AG04450 (cell line): ENCODE results near the gene BICD2. TPM values are rescaled to one million over a fixed set of nuclear protein-coding genes. Genes with fewer than 3 reads are reported as not detected.
"Not testable (repeated sequence)": the region's sequence is repeated elsewhere in the genome, so short reads cannot be mapped to it uniquely, and the experiment has no call there.

Experiments
- CTCF ChIA-PET: fragments of 300-600, 350-600 bp; formaldehyde crosslinking; extraction: SDS; loops from one replicate; lab custom pipeline; 2022; ENCODE audit warnings: antibody characterized with exemption, inconsistent platforms; lab: Charles Lee
- POLR2A ChIA-PET: fragments of 350-600 bp; formaldehyde crosslinking; extraction: SDS; loops from one replicate; lab custom pipeline; 2021; ENCODE audit warnings: antibody characterized with exemption, inconsistent platforms; lab: Yijun Ruan, JAX
- DNase-seq: peaks from one replicate; pipeline ENCODE4 v3.0.0-alpha.2; 2011; ENCODE audit warnings: low read depth, low spot score
- H3K27ac ChIP-seq: one replicate; pipeline ENCODE4 v1.5.1; 2012; ENCODE audit warnings: low read depth, low read length, control low read depth
- H3K27me3 ChIP-seq: one replicate; pipeline ENCODE4 v1.6.0; 2012; ENCODE audit warnings: low read length; ENCODE audit not compliant: control insufficient read depth, insufficient read depth
- H3K4me3 ChIP-seq: 2 replicates; pipeline ENCODE4 v1.5.1; 2011; ENCODE audit warnings: mild to moderate bottlenecking, low read depth, low read length, control low read depth
- H3K9me3 ChIP-seq: 2 replicates; pipeline ENCODE4 v1.5.1; 2012; ENCODE audit warnings: low read length; ENCODE audit not compliant: control insufficient read depth, insufficient read depth
- CTCF ChIP-seq: IDR thresholded peaks from 2 replicates; pipeline ENCODE4 v1.5.1; 2011; ENCODE audit warnings: low read depth, low read length, control low read depth, inconsistent platforms
- polyA plus RNA-seq: library from polyadenylated mRNA; depleted of rRNA; stranded (reverse); fragments of >200 nt; gene quantifications from 2 replicates; pipeline ENCODE4 v1.2.3, GENCODE V29; 2011

BICD2 gene
- polyA plus RNA-seq, 1 experiment: 11.2 TPM

- ChIA-PET POLR2A (no interaction called here), CTCF (no interaction called here)
Observed at GRCh38 chr9:92807031-92807756, 42.6 kb upstream of the BICD2 start.

GRCh38 chr9:92804727-92805126 lies 40.1 kb upstream of the BICD2 start:
- CTCF ChIA-PET: no interaction called here
- H3K27ac ChIP-seq: no peak overlapping the region
- H3K9me3 ChIP-seq: peaks cover 4% of the 10 kb centered on the region; the same call in 1 of the 2 replicates
- no peak overlapping the region for H3K4me3 ChIP-seq
- peaks cover 50% of the 10 kb centered on the region for H3K27me3 ChIP-seq
- no peak for DNase-seq
- TF ChIP-seq CTCF: no peak
- POLR2A ChIA-PET: no interaction called here

More at GRCh38 chr9:92807031-92807756, 42.6 kb upstream of the BICD2 start:
- Histone ChIP-seq H3K27me3 (peaks cover 54% of the 10 kb centered on the region), H3K27ac (no peak overlapping the region), H3K9me3 (peaks cover 4% of the 10 kb centered on the region; the same call in 1 of the 2 replicates), H3K4me3 (no peak overlapping the region)
- DNase-seq: no peak
- TF ChIP-seq CTCF: no peak

GRCh38 chr9:92798358-92798757 lies 33.7 kb upstream of the BICD2 start:
- Histone ChIP-seq H3K27ac (no peak overlapping the region), H3K9me3 (peaks cover 3% of the 10 kb centered on the region; the same call in 1 of the 2 replicates), H3K4me3 (no peak overlapping the region), H3K27me3 (peaks cover 42% of the 10 kb centered on the region)
- no peak for DNase-seq
- POLR2A ChIA-PET: no interaction called here
- CTCF ChIA-PET: interaction anchor here (0.9 to 2.0 kb wide), 2 partner anchors 7 to 33 kb away, joined by 4 to 5 read pairs; no protein-coding TSS in a partner anchor
- no peak for TF ChIP-seq CTCF

GRCh38 chr9:92796337-92796804 lies 31.7 kb upstream of the BICD2 start:
- H3K27me3 ChIP-seq: peaks cover 43% of the 10 kb centered on the region
- H3K27ac ChIP-seq, POLR2A ChIA-PET, CTCF ChIA-PET, H3K4me3 ChIP-seq, H3K9me3 ChIP-seq, DNase-seq: not testable (repeated sequence)

- CTCF ChIA-PET: no interaction called here
- Histone ChIP-seq H3K4me3 (no peak overlapping the region), H3K27ac (no peak overlapping the region), H3K27me3 (peaks cover 46% of the 10 kb centered on the region), H3K9me3 (peaks cover 3% of the 10 kb centered on the region; the same call in 1 of the 2 replicates)
- no peak for TF ChIP-seq CTCF
- POLR2A ChIA-PET: no interaction called here
- DNase-seq: no peak
Observed at GRCh38 chr9:92795598-92796336, 31.1 kb upstream of the BICD2 start.
